Neural progenitor cell (in vitro differentiated cells): ENCODE results near the gene SLC27A5. TPM values are rescaled to one million over a fixed set of nuclear protein-coding genes. Genes with fewer than 3 reads are reported as not detected.

Source experiments
- DNase-seq: peaks from one replicate; pipeline ENCODE4 v3.0.0-alpha.2; 2016; ENCODE audit warnings: low spot score
- H2AFZ ChIP-seq: fragments of 200-600 bp; sonication (generic); replicated peaks from 2 replicates; pipeline ENCODE4 v1.6.1; 2016; ENCODE audit warnings: antibody characterized with exemption
- H3F3A ChIP-seq: fragments of 200-600 bp; sonication (generic); 2 replicates; pipeline ENCODE4 v1.6.1; 2016; ENCODE audit warnings: antibody characterized with exemption, low read depth
- H3K27ac ChIP-seq: fragments of 200-600 bp; sonication (generic); 2 replicates; pipeline ENCODE4 v1.5.1; 2016; ENCODE audit warnings: mild to moderate bottlenecking
- H3K27me3 ChIP-seq: fragments of 200-600 bp; sonication (generic); 2 replicates; pipeline ENCODE4 v1.6.1; 2016; ENCODE audit warnings: mild to moderate bottlenecking, moderate library complexity
- H3K36me3 ChIP-seq: fragments of 200-600 bp; sonication (generic); 2 replicates; pipeline ENCODE4 v1.5.1; 2016
- H3K4me1 ChIP-seq: fragments of 200-600 bp; sonication (generic); 2 replicates; pipeline ENCODE4 v1.6.1; 2016; ENCODE audit warnings: mixed run types
- H3K4me2 ChIP-seq: fragments of 200-600 bp; sonication (generic); 2 replicates; pipeline ENCODE4 v1.6.1; 2016
- H3K4me3 ChIP-seq: fragments of 200-600 bp; sonication (generic); 2 replicates; pipeline ENCODE4 v1.5.1; 2016
- H3K79me2 ChIP-seq: fragments of 200-600 bp; sonication (generic); 2 replicates; pipeline ENCODE4 v1.6.1; 2016; ENCODE audit warnings: low read depth
- H3K9ac ChIP-seq: fragments of 200-600 bp; sonication (generic); 2 replicates; pipeline ENCODE4 v1.6.1; 2016
- H3K9me3 ChIP-seq: fragments of 200-600 bp; sonication (generic); 2 replicates; pipeline ENCODE4 v1.5.1; 2016; ENCODE audit warnings: low read depth
- H4K20me1 ChIP-seq: fragments of 200-600 bp; sonication (generic); 2 replicates; pipeline ENCODE4 v1.6.1; 2016; ENCODE audit warnings: low read depth
- H3K27ac Mint-ChIP-seq: 3 replicates; pipeline ENCODE4 v1.8.0; 2021; ENCODE audit warnings: mixed read lengths
- H3K27me3 Mint-ChIP-seq: 2 replicates; pipeline ENCODE4 v1.8.0; 2022; ENCODE audit warnings: low read depth, mild to moderate bottlenecking, inconsistent platforms, moderate library complexity, mixed read lengths; ENCODE audit not compliant: insufficient read depth
- H3K36me3 Mint-ChIP-seq: 3 replicates; pipeline ENCODE4 v1.8.0; 2021; ENCODE audit warnings: mixed read lengths
- H3K4me1 Mint-ChIP-seq: 3 replicates; pipeline ENCODE4 v1.8.0; 2021; ENCODE audit warnings: mixed read lengths
- H3K4me3 Mint-ChIP-seq: 3 replicates; pipeline ENCODE4 v1.8.0; 2021; ENCODE audit warnings: mild to moderate bottlenecking, moderate library complexity, mixed read lengths
- H3K9me3 Mint-ChIP-seq: 3 replicates; pipeline ENCODE4 v1.8.0; 2020; ENCODE audit warnings: mixed read lengths
- EZH2 ChIP-seq: fragments of 200-600 bp; sonication (generic); IDR thresholded peaks from 2 replicates; pipeline ENCODE4 v1.6.1; 2017; ENCODE audit warnings: antibody characterized with exemption, mild to moderate bottlenecking, moderate library complexity
- EZH2phosphoT487 ChIP-seq: fragments of 200-600 bp; sonication (generic); IDR thresholded peaks from 2 replicates; pipeline ENCODE4 v1.6.1; 2017; ENCODE audit warnings: antibody characterized with exemption
- total RNA-seq: library from RNA; depleted of rRNA; stranded (reverse); fragments of >200 nt; gene quantifications from 2 replicates; pipeline ENCODE4 v1.2.3, GENCODE V29; 2015; ENCODE audit warnings: low replicate concordance
- TF ChIP-seq, protein P1 (sequence below): fragments of 200-600 bp; sonication (generic); IDR thresholded peaks from 2 replicates; pipeline ENCODE4 v1.5.1; 2017; ENCODE audit warnings: antibody characterized with exemption, mild to moderate bottlenecking

SLC27A5 gene
- total RNA-seq, 1 donor from 2014 or later, result 17.1 TPM

- TF ChIP-seq, protein P1, sequence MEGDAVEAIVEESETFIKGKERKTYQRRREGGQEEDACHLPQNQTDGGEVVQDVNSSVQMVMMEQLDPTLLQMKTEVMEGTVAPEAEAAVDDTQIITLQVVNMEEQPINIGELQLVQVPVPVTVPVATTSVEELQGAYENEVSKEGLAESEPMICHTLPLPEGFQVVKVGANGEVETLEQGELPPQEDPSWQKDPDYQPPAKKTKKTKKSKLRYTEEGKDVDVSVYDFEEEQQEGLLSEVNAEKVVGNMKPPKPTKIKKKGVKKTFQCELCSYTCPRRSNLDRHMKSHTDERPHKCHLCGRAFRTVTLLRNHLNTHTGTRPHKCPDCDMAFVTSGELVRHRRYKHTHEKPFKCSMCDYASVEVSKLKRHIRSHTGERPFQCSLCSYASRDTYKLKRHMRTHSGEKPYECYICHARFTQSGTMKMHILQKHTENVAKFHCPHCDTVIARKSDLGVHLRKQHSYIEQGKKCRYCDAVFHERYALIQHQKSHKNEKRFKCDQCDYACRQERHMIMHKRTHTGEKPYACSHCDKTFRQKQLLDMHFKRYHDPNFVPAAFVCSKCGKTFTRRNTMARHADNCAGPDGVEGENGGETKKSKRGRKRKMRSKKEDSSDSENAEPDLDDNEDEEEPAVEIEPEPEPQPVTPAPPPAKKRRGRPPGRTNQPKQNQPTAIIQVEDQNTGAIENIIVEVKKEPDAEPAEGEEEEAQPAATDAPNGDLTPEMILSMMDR, result no peak
- no peak for TF ChIP-seq EZH2
- TF ChIP-seq EZH2phosphoT487, result no peak
- Mint-ChIP-seq H3K27ac (no peak overlapping the region), H3K4me1 (peaks cover 12% of the 10 kb centered on the region), H3K4me3 (no peak overlapping the region), H3K36me3 (peaks cover 18% of the 10 kb centered on the region), H3K9me3 (no peaks in the 10 kb centered on the region), H3K27me3 (peaks cover 5% of the 10 kb centered on the region)
- Histone ChIP-seq H4K20me1 (no peaks in the 10 kb centered on the region), H3K79me2 (no peaks in the 10 kb centered on the region), H3K9me3 (no peaks in the 10 kb centered on the region), H3K4me2 (no peak overlapping the region), H3F3A (no peaks in the 10 kb centered on the region), H3K4me3 (no peak overlapping the region), H3K4me1 (no peaks in the 10 kb centered on the region), H3K27me3 (peaks cover 20% of the 10 kb centered on the region), H3K27ac (no peak overlapping the region), H2AFZ (no peak overlapping the region), H3K36me3 (no peaks in the 10 kb centered on the region), H3K9ac (no peak overlapping the region)
- DNase-seq, result no peak
Observed at GRCh38 chr19:58455306-58455705, 56.5 kb downstream of the SLC27A5 start.

DNA sequence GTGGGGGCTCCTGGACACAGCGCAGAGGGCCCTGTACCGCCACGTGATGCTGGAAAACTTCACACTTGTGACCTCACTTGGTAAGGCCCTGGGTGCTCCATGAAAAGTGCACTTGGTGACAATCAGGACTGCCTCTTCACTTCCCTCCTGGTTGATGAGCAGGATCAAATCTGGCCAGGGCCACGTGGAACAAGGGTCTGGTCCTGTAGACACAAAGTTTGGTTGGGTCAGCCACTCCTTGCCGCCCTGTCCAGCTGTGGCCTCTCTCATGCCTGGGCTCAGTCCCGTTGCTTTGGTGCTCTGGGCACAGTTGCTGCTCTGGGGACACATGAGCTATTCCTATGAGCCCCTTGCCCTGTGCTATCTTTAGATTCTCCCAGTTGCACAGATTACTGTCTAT is 58.0 kb downstream of the SLC27A5 start:
- DNase-seq, result no peak
- Mint-ChIP-seq H3K36me3 (peaks cover 15% of the 10 kb centered on the region), H3K9me3 (peaks cover 10% of the 10 kb centered on the region), H3K4me3 (no peak overlapping the region), H3K27me3 (peaks cover 9% of the 10 kb centered on the region), H3K27ac (no peak overlapping the region), H3K4me1 (peaks cover 12% of the 10 kb centered on the region)
- Histone ChIP-seq H2AFZ (no peak overlapping the region), H3K9ac (no peak overlapping the region), H3K4me3 (no peak overlapping the region), H3K79me2 (no peaks in the 10 kb centered on the region), H3F3A (no peaks in the 10 kb centered on the region), H3K27ac (no peak overlapping the region), H3K36me3 (no peaks in the 10 kb centered on the region), H3K4me1 (no peaks in the 10 kb centered on the region), H3K4me2 (no peak overlapping the region), H4K20me1 (no peaks in the 10 kb centered on the region), H3K27me3 (peaks cover 32% of the 10 kb centered on the region), H3K9me3 (peaks cover 2% of the 10 kb centered on the region)
- TF ChIP-seq EZH2, result no peak
- TF ChIP-seq EZH2phosphoT487, result no peak
- TF ChIP-seq, protein P1, result no peak

GRCh38 chr19:58451358-58452101 is 60.3 kb downstream of the SLC27A5 start, which contains the start of gene ZNF324B:
Gene ZNF324B, plus strand, starts transcription at chr19:58451622. Its CDS starts 2,080 bp downstream, at chr19:58453702.
- H3K27me3 Mint-ChIP-seq, result peaks cover 17% of the 10 kb centered on the region
- Histone ChIP-seq H3K27me3 (peaks cover 32% of the 10 kb centered on the region), H3K27ac (no peak within 1 kb of the TSS), H2AFZ (peak within 1 kb of the TSS; percentile 88), H3K79me2 (no peaks in the 10 kb centered on the region), H3K4me1 (no peaks in the 10 kb centered on the region), H3F3A (no peaks in the 10 kb centered on the region), H3K4me2 (peak within 1 kb of the TSS; percentile 85), H3K4me3 (peak within 1 kb of the TSS; percentile 83), H3K9ac (no peak within 1 kb of the TSS), H4K20me1 (no peaks in the 10 kb centered on the region), H3K9me3 (peaks cover 4% of the 10 kb centered on the region), H3K36me3 (no peaks in the 10 kb centered on the region)
- peak; percentile 99 for DNase-seq
- H3K4me1 Mint-ChIP-seq, result peaks cover 12% of the 10 kb centered on the region
- peaks cover 12% of the 10 kb centered on the region for H3K36me3 Mint-ChIP-seq
- peak within 1 kb of the TSS; percentile 91 for H3K4me3 Mint-ChIP-seq
- peaks cover 27% of the 10 kb centered on the region for H3K9me3 Mint-ChIP-seq
- TF ChIP-seq, protein P1, result no peak
- TF ChIP-seq EZH2 (peak; percentile 50), EZH2phosphoT487 (no peak)
- no peak within 1 kb of the TSS for H3K27ac Mint-ChIP-seq
